ENCODE results near the gene SEMA5B. TPM values are rescaled to one million over a fixed set of nuclear protein-coding genes. Genes with fewer than 3 reads are reported as not detected.

Gene SEMA5B
- total RNA-seq, 1 donor from 2014 or later: not detected

DNA sequence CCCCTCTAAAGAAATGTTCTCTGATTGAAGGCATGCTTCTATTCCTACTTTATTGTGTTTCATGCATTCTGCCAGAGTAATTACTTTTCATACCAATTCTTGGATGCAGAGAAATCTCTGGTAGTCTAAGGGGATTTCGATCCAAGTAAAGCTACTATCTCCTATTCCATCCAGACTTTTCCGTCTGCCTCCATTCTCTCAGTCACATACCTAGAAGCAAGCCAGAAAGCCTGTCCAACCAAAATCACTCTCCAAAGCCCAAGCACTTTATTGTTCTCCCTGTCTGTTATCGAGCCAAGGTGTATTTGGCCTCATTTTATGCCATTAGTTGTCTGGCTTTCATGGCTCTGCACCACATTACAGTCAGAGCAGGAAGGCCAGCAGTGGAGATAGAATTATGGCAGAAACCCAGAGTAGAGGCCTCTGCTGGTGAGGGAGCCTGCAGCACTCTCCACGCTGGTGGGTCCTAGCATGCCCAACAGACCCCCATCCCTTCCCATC is 136.8 kb downstream of the SEMA5B start:
- no peak overlapping the region for H3K4me3 ChIP-seq (ENCODE audit: low read depth, low read length)
- no peak for DNase-seq (ENCODE audit: low read depth)
- no peak for TF ChIP-seq CTCF (conservative IDR thresholded peaks at IDR 0.05; ENCODE audit: low read depth, low read length)

DNA sequence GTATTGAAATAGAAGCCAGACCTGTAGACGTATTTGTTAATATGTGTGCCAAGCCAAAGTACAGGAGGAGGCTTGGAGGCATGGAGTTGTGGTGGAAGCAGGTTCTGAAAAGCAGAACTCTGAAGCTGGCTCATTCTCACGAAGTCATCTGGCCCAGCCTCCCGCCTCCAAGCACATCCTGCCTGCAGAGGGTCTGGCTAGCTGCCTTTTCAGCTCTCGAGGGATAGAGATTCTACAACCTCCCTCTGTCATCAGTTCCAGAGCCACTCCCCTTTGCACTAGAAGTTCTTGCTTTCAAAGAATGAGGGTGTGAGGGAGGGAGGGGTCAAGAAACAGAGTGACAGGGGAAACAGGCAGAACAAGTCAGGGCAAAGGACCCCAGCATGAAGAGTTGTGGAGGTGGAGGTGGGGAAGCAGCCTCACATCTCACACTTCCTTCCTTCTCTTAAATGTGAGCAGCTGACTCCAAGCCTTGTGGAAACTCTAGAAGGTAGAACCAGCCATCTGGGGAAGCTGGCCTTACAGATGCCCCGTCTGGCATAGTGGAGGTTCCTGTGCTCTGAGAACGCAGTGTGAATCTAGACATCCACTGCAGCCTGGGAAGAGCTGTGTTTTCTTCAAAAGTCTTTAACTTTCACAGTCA is 137.4 kb downstream of the SEMA5B start:
- H3K4me3 ChIP-seq (ENCODE audit: low read depth, low read length): no peak overlapping the region
- TF ChIP-seq CTCF (conservative IDR thresholded peaks at IDR 0.05; ENCODE audit: low read depth, low read length): no peak
- no peak for DNase-seq (ENCODE audit: low read depth)

DNA sequence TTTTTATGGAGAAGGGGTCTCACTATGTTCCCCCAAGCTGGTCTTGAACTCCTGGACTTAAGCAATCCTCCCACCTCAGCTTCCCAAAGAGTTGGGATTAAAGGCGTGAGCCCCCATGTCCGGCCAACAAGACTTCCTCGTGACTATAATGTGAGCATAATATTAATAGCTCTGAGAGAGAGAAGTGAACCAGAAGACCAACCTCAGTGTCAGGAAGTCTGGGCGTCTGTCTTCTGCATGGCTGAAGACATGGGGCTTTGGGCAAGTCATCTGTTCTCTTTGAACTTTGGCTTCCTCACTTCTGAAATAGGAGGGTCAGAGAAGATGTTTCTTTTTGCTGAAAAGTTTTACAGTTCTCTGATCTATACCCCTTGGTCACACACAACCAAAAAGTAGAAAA is 140.6 kb downstream of the SEMA5B start:
- TF ChIP-seq CTCF (conservative IDR thresholded peaks at IDR 0.05; ENCODE audit: low read depth, low read length): no peak
- H3K4me3 ChIP-seq (ENCODE audit: low read depth, low read length): no peak overlapping the region
- no peak for DNase-seq (ENCODE audit: low read depth)

DNA sequence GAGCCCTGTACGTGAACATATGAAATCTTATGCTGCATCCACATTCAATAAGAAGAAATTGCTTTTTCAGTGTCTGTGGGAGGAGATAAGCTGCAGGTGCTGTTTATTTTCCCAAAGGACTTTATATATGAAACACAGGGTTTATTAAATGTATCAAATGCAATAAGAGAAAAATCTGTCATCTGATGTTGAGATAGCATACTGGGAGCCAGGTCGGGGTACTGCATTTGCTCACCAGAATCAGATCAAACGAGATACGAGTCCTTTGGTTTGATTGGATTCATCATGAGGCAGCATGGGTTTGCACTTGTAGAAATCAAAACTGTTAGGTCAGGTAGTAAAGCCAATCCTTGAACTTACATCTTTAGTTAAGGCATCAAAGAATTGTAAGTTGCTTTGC is 141.3 kb downstream of the SEMA5B start:
- DNase-seq (ENCODE audit: low read depth): no peak
- TF ChIP-seq CTCF (conservative IDR thresholded peaks at IDR 0.05; ENCODE audit: low read depth, low read length): no peak
- H3K4me3 ChIP-seq (ENCODE audit: low read depth, low read length): no peak overlapping the region

DNA sequence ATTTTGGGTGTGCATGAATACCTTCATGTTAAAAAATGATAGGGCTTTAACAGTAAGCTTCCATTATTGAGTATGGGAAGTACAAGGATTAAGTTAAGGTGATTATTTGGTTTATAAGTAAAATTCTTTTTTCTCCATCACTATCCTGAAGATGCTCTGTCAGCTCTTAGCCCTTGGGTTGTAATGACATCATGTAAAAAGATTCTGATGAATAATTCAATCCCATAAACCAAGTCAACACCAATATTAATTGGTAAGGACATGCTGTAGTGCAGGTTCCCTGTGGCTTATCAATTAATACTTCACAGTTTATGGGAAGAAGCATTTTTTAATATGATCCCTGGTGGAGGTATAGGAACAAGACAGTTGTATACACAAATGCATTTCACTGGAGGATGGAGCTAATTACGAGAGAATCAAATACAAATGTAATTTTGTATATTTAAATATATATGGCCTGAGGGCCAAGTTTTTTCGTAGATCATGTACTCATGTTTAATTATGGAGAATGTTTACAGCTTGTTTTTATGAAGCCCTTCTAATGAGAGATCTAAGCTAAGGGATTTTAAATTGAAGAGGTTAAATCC is 145.1 kb downstream of the SEMA5B start:
- DNase-seq (ENCODE audit: low read depth): no peak
- H3K4me3 ChIP-seq (ENCODE audit: low read depth, low read length): no peak overlapping the region
- TF ChIP-seq CTCF (conservative IDR thresholded peaks at IDR 0.05; ENCODE audit: low read depth, low read length): no peak

DNA sequence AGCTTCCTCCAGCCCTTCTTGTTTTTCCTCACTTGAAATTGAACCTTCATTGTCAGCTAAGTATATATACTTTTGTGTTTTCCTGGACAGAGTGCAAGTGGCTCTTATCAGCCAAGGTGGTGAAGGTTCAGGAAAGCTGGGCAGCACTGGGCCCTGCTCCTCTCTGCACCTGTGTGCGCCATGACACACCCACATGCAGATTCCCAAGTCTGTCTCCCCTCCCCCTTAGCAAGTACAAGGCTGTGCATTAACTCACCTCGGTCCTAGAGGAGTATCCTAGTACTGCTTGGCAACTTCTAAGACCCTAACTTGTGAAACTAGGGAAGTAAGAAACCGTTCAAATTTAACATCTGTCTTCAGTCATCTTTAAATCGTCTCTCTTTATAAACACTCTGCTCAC is 146.9 kb downstream of the SEMA5B start:
- DNase-seq (ENCODE audit: low read depth): no peak
- no peak for TF ChIP-seq CTCF (conservative IDR thresholded peaks at IDR 0.05; ENCODE audit: low read depth, low read length)
- no peak overlapping the region for H3K4me3 ChIP-seq (ENCODE audit: low read depth, low read length)

- no peak for DNase-seq (ENCODE audit: low read depth)
- H3K4me3 ChIP-seq (ENCODE audit: low read depth, low read length): no peak overlapping the region
- TF ChIP-seq CTCF (conservative IDR thresholded peaks at IDR 0.05; ENCODE audit: low read depth, low read length): no peak
Measured at GRCh38 chr3:122880173-122880572, 147.4 kb downstream of the SEMA5B start.

Data from epithelial cell of proximal tubule (primary cell).